DND-41 (cell line): ENCODE data around the gene TRMT10B.

ENCODE experiments used
- ATAC-seq: fragments of 200-7000 bp; cut with Tn5 transposase; 3 replicates; pipeline ENCODE4 v1.9.1; 2021; ENCODE audit warnings: low read depth; ENCODE audit not compliant: insufficient read depth
- DNase-seq: peaks from one replicate; pipeline ENCODE4 v3.0.0-alpha.2; 2020
- H2AFZ ChIP-seq: 2 replicates; pipeline ENCODE4 v1.6.0; 2012; ENCODE audit warnings: low read depth, low read length
- H3K27ac ChIP-seq: 2 replicates; pipeline ENCODE4 v1.5.1; 2012; ENCODE audit warnings: low read length, inconsistent platforms
- H3K27me3 ChIP-seq: fragments of 200-600 bp; sonication (generic); 2 replicates; pipeline ENCODE4 v1.6.0; 2012; ENCODE audit warnings: low read length, mild to moderate bottlenecking, inconsistent platforms; ENCODE audit not compliant: insufficient read depth, poor library complexity
- H3K36me3 ChIP-seq: 2 replicates; pipeline ENCODE4 v1.5.1; 2012; ENCODE audit warnings: low read length, inconsistent platforms; ENCODE audit not compliant: insufficient read depth
- H3K4me1 ChIP-seq: 2 replicates; pipeline ENCODE4 v1.5.1; 2012; ENCODE audit warnings: mild to moderate bottlenecking, low read length; ENCODE audit not compliant: insufficient read depth
- H3K4me2 ChIP-seq: 2 replicates; pipeline ENCODE4 v1.6.0; 2012; ENCODE audit warnings: mild to moderate bottlenecking, moderate library complexity, low read length, inconsistent platforms; ENCODE audit not compliant: insufficient read depth
- H3K4me3 ChIP-seq, 2 experiments: fragments of 200-600 bp in 1 of 2; shearing (Covaris generic) in 1 of 2; 2 replicates each; pipeline ENCODE4 v1.5.1; 2012 to 2016; ENCODE audit warnings: inconsistent platforms in 2 of 2, low read length in 2 of 2, mild to moderate bottlenecking in 2 of 2, low read depth in 1 of 2, moderate library complexity in 1 of 2
- H3K79me2 ChIP-seq: 2 replicates; pipeline ENCODE4 v1.6.0; 2012; ENCODE audit warnings: low read length, inconsistent platforms; ENCODE audit not compliant: insufficient read depth
- H3K9ac ChIP-seq: 2 replicates; pipeline ENCODE4 v1.6.0; 2012; ENCODE audit warnings: low read depth, mild to moderate bottlenecking, inconsistent platforms, low read length, moderate library complexity
- H3K9me3 ChIP-seq: 2 replicates; pipeline ENCODE4 v1.5.1; 2012; ENCODE audit warnings: low read length, moderate library complexity, mild to moderate bottlenecking, inconsistent platforms; ENCODE audit not compliant: insufficient read depth, severe bottlenecking
- H4K20me1 ChIP-seq: 2 replicates; pipeline ENCODE4 v1.6.0; 2012; ENCODE audit warnings: low read length; ENCODE audit not compliant: insufficient read depth
- EZH2 ChIP-seq: IDR thresholded peaks from 3 replicates; pipeline ENCODE4 v1.6.1; 2012; ENCODE audit warnings: borderline replicate concordance, low read depth, mild to moderate bottlenecking, moderate library complexity, low read length, inconsistent platforms; ENCODE audit not compliant: severe bottlenecking
- TF ChIP-seq, protein P1 (sequence below): IDR thresholded peaks from 2 replicates; pipeline ENCODE4 v1.5.1; 2012; ENCODE audit warnings: borderline replicate concordance, low read length, moderate library complexity, mild to moderate bottlenecking; ENCODE audit not compliant: poor library complexity, severe bottlenecking; ENCODE audit errors: extremely low read depth

The TRMT10B gene

DNA sequence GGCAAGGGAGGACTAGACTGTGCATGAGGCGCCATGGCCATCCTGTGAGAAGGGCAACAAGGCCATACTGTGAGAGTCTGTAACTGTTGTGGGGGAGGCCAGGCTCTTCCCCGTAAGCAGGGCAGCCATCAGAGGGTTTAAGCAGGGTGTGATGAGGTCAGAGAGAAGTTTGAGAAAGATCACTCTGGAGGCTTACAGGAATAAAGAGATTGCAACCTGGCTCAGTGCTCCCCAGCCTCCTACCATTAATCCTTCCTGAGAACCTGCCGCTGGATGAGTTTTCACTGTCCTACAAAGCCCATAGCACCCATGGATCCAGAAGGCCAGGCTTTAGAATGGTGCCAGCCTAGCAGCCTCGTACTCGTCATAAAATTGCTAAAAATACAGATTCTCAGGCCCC lies 14.4 kb upstream of the TRMT10B start:
- no peak overlapping the region for H3K9ac ChIP-seq
- H3K27ac ChIP-seq = no peak overlapping the region
- H3K9me3 ChIP-seq = no peaks in the 10 kb centered on the region
- TF ChIP-seq EZH2 = no peak
- TF ChIP-seq, protein P1, sequence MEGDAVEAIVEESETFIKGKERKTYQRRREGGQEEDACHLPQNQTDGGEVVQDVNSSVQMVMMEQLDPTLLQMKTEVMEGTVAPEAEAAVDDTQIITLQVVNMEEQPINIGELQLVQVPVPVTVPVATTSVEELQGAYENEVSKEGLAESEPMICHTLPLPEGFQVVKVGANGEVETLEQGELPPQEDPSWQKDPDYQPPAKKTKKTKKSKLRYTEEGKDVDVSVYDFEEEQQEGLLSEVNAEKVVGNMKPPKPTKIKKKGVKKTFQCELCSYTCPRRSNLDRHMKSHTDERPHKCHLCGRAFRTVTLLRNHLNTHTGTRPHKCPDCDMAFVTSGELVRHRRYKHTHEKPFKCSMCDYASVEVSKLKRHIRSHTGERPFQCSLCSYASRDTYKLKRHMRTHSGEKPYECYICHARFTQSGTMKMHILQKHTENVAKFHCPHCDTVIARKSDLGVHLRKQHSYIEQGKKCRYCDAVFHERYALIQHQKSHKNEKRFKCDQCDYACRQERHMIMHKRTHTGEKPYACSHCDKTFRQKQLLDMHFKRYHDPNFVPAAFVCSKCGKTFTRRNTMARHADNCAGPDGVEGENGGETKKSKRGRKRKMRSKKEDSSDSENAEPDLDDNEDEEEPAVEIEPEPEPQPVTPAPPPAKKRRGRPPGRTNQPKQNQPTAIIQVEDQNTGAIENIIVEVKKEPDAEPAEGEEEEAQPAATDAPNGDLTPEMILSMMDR = no peak
- no peak overlapping the region for H3K4me2 ChIP-seq
- no peak overlapping the region for H3K4me3 ChIP-seq
- H3K27me3 ChIP-seq = no peaks in the 10 kb centered on the region
- H4K20me1 ChIP-seq = no peaks in the 10 kb centered on the region
- no peaks in the 10 kb centered on the region for H3K36me3 ChIP-seq
- no peaks in the 10 kb centered on the region for H3K79me2 ChIP-seq
- no peaks in the 10 kb centered on the region for H3K4me1 ChIP-seq
- no peak for ATAC-seq
- DNase-seq = no peak
- H2AFZ ChIP-seq = no peak overlapping the region

DNA sequence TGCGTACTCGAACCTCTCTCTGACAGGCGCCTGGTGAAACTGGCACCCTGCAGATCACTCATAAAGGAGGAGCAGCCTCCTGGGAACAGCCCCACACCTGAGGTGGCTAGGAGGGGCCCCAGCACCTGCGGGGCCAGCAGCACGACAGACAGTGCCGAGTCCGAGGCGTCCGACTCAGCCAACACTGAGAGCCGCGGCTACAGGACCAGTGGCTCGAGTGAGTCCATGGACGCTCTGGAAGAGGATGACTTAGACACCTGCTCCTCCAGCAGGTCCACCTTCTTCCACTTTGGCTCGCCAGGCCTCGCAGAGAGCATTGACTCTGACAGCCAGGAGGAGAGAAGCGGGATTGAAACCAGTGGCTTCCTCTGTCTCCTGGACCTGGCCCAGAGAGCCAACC lies 13.5 kb upstream of the TRMT10B start:
- no peaks in the 10 kb centered on the region for H4K20me1 ChIP-seq
- DNase-seq (no peak), ATAC-seq (no peak)
- no peak overlapping the region for H3K9ac ChIP-seq
- H3K79me2 ChIP-seq = no peaks in the 10 kb centered on the region
- no peak overlapping the region for H2AFZ ChIP-seq
- no peaks in the 10 kb centered on the region for H3K36me3 ChIP-seq
- H3K27ac ChIP-seq = no peak overlapping the region
- no peak for TF ChIP-seq EZH2
- TF ChIP-seq, protein P1 = no peak
- no peaks in the 10 kb centered on the region for H3K27me3 ChIP-seq
- H3K9me3 ChIP-seq = no peaks in the 10 kb centered on the region
- no peak overlapping the region for H3K4me2 ChIP-seq
- H3K4me3 ChIP-seq = no peak overlapping the region
- no peaks in the 10 kb centered on the region for H3K4me1 ChIP-seq

DNA sequence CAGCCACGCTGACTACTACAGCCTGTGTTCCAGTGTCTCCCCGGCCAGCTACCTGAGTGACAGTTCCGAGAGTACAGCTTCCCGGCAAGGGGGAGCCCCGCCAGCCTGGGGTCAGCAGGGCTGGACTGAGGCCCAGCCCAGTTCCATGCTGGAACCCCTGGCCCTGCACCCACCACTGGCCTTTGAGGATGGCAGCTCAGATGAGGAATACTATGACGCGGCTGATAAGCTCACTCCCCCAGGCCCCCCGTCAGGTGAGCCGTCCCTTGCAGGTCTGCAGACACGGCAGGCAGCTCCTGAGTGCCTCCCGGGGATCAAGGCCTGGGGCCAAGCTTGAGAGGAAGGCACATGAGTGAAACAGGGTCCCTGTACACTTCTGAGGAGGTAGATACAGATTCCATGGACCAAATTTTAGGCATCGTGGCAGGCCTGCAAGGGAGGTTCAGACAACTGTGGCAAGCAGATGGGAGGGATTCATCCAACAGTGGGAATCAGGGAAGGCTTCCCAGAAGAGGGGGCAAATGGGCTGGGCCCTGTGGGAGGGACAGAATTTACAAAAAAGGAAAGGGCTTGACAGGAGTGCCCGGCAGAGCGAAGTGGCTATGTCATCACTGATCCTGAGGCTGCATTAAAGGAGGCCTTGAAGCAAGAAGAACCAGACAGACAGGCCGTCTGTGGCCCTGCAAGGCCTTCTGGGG lies 12.8 kb upstream of the TRMT10B start:
- Histone ChIP-seq H3K36me3 (no peaks in the 10 kb centered on the region), H3K9ac (no peak overlapping the region), H4K20me1 (no peaks in the 10 kb centered on the region), H3K79me2 (no peaks in the 10 kb centered on the region), H3K27me3 (no peaks in the 10 kb centered on the region), H3K4me3 (no peak overlapping the region), H2AFZ (no peak overlapping the region), H3K4me1 (no peaks in the 10 kb centered on the region), H3K4me2 (no peak overlapping the region), H3K9me3 (no peaks in the 10 kb centered on the region), H3K27ac (no peak overlapping the region)
- DNase-seq (no peak), ATAC-seq (no peak)
- TF ChIP-seq EZH2 = no peak

DNA sequence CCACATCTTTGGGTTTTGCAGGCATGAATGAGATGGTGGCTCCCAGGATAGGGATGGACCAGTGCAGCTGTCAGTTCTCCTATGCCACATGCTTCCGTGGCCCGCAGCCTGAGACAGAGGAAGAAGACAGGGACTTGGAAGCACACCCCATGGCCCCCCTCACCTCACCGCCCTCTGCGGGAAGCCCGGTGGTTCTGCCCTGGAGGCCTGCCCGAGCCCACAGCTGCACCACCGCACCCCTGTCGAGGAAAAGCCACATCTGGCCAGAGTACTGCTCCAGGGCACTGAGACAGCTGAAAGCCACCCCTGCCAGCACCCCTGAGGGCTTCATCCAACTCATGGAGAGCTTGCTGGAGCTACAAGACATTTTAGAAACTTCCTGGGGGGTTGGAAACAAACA lies 7.6 kb upstream of the TRMT10B start:
- H4K20me1 ChIP-seq = no peaks in the 10 kb centered on the region
- H3K27me3 ChIP-seq = no peaks in the 10 kb centered on the region
- H3K79me2 ChIP-seq = no peaks in the 10 kb centered on the region
- no peaks in the 10 kb centered on the region for H3K36me3 ChIP-seq
- no peaks in the 10 kb centered on the region for H3K9me3 ChIP-seq
- no peak overlapping the region for H3K4me2 ChIP-seq
- ATAC-seq (peak; percentile 51), DNase-seq (peak; percentile 47)
- peaks cover 7% of the 10 kb centered on the region; the same call in 1 of the 2 replicates for H3K4me1 ChIP-seq
- H3K4me3 ChIP-seq = no peak overlapping the region
- no peak for TF ChIP-seq EZH2
- TF ChIP-seq, protein P1 = no peak
- no peak overlapping the region for H2AFZ ChIP-seq
- H3K27ac ChIP-seq = no peak overlapping the region
- H3K9ac ChIP-seq = no peak overlapping the region
